Fibroblast of lung (primary cell): ENCODE results near the gene EBLN2. TPM values are rescaled to one million over a fixed set of nuclear protein-coding genes. Genes with fewer than 3 reads are reported as not detected.
A peak's percentile ranks its signal among the peaks of the same experiment; 100 is the strongest.

ENCODE experiments used
- DNase-seq, 2 donors: peaks; one replicate each; pipeline versions ENCODE4 v3.0.0 to v3.0.0-alpha.2; 2010; ENCODE audit warnings: low read depth in 2 of 2
- H2AFZ ChIP-seq: 2 replicates; pipeline ENCODE4 v1.5.1; 2012; ENCODE audit warnings: low read length, control low read depth, inconsistent platforms
- H3K27ac ChIP-seq: 2 replicates; pipeline ENCODE4 v1.5.1; 2011; ENCODE audit warnings: low read length, control low read depth; ENCODE audit not compliant: insufficient read depth
- H3K27me3 ChIP-seq: 2 replicates; pipeline ENCODE4 v1.5.1; 2011; ENCODE audit warnings: mild to moderate bottlenecking, low read length; ENCODE audit not compliant: control insufficient read depth, insufficient read depth
- H3K36me3 ChIP-seq: 2 replicates; pipeline ENCODE4 v1.5.1; 2011; ENCODE audit warnings: low read length; ENCODE audit not compliant: control insufficient read depth, insufficient read depth
- H3K4me1 ChIP-seq: 2 replicates; pipeline ENCODE4 v1.5.1; 2011; ENCODE audit warnings: low read length; ENCODE audit not compliant: control insufficient read depth, insufficient read depth; ENCODE audit errors: extremely low read depth
- H3K4me2 ChIP-seq: 2 replicates; pipeline ENCODE4 v1.5.1; 2011; ENCODE audit warnings: low read length, control low read depth; ENCODE audit not compliant: insufficient read depth; ENCODE audit errors: extremely low read depth
- H3K4me3 ChIP-seq, 4 experiments: fragments of 200-600 bp in 1 of 4; sonication (generic) in 1 of 4; replicated peaks in 1 of 4; 2 replicates each; pipeline ENCODE4 v1.5.1; 2011 to 2016; ENCODE audit warnings: low read length in 4 of 4, low read depth in 3 of 4, mild to moderate bottlenecking in 3 of 4, control low read depth in 2 of 4, inconsistent platforms in 1 of 4, mixed read lengths in 1 of 4; ENCODE audit not compliant: insufficient read depth in 1 of 4; ENCODE audit errors: control extremely low read depth in 1 of 4
- H3K79me2 ChIP-seq: 2 replicates; pipeline ENCODE4 v1.5.1; 2012; ENCODE audit warnings: mild to moderate bottlenecking, low read length, inconsistent platforms; ENCODE audit not compliant: control insufficient read depth, insufficient read depth
- H3K9ac ChIP-seq: 2 replicates; pipeline ENCODE4 v1.5.1; 2011; ENCODE audit warnings: mild to moderate bottlenecking, low read length, control low read depth; ENCODE audit not compliant: insufficient read depth
- H3K9me3 ChIP-seq: 2 replicates; pipeline ENCODE4 v1.5.1; 2012; ENCODE audit warnings: low read depth, low read length; ENCODE audit not compliant: control insufficient read depth, insufficient read depth
- H4K20me1 ChIP-seq: 2 replicates; pipeline ENCODE4 v1.5.1; 2011; ENCODE audit warnings: low read length; ENCODE audit not compliant: control insufficient read depth, insufficient read depth; ENCODE audit errors: extremely low read depth
- CTCF ChIP-seq, 2 donors: IDR thresholded peaks in 1 of 2; conservative IDR thresholded peaks in 1 of 2; 1 replicate in 1 of 2; 2 replicates in 1 of 2; pipeline ENCODE4 v1.5.1; 2011 to 2012; ENCODE audit warnings: low read length in 2 of 2, control low read depth in 1 of 2, inconsistent platforms in 1 of 2, low read depth in 1 of 2, mild to moderate bottlenecking in 1 of 2
- EZH2 ChIP-seq: IDR thresholded peaks from 2 replicates; pipeline ENCODE4 v1.5.1; 2012; ENCODE audit warnings: low read length, control low read depth, mild to moderate bottlenecking; ENCODE audit errors: missing control alignments
- polyA plus RNA-seq, 2 donors: library from polyadenylated mRNA; depleted of rRNA in 1 of 2; stranded (reverse) in 1 of 2; unstranded in 1 of 2; fragments of >200 nt; gene quantifications; 2 replicates each; pipeline ENCODE4 v1.2.1, GENCODE V29; 2011 to 2012; ENCODE audit warnings: missing spikeins in 1 of 2
- total RNA-seq: library from RNA; depleted of rRNA; stranded (reverse); fragments of >200 nt; gene quantifications from 2 replicates; pipeline ENCODE4 v1.2.1, GENCODE V29; 2014

The EBLN2 gene
- total and polyA plus RNA-seq, 2 donors (not counting 1 experiment from before 2014, with no cell fraction given): 0.87 to 3.0 TPM

- H3K27me3 ChIP-seq: no peaks in the 10 kb centered on the region
- no peaks in the 10 kb centered on the region for H3K9me3 ChIP-seq
- H3K9ac ChIP-seq: no peak overlapping the region
- TF ChIP-seq CTCF (conservative IDR thresholded peaks at IDR 0.05 in 1 of 2, IDR thresholded peaks at IDR 0.05 in 1 of 2; ENCODE audit: low read depth in 1 of 2, low read length in 2 of 2): no peak
- no peak for TF ChIP-seq EZH2
- H3K36me3 ChIP-seq: no peaks in the 10 kb centered on the region
- DNase-seq: peak in 1 of 2 donors; percentile 45
- no peaks in the 10 kb centered on the region for H3K79me2 ChIP-seq
- no peak overlapping the region for H3K27ac ChIP-seq
- no peak overlapping the region for H3K4me2 ChIP-seq
- no peaks in the 10 kb centered on the region for H4K20me1 ChIP-seq
- H2AFZ ChIP-seq: no peak overlapping the region
- peaks cover 11% of the 10 kb centered on the region for H3K4me1 ChIP-seq
- H3K4me3 ChIP-seq: no peak overlapping the region
These were observed 13.3 kb downstream of the EBLN2 start for GRCh38 chr3:73074781-73075180.

- Histone ChIP-seq H3K9ac (no peak overlapping the region), H3K27ac (no peak overlapping the region), H3K9me3 (no peaks in the 10 kb centered on the region), H3K4me2 (no peak overlapping the region), H3K4me3 (no peak overlapping the region), H3K79me2 (no peaks in the 10 kb centered on the region), H2AFZ (no peak overlapping the region), H3K4me1 (no peaks in the 10 kb centered on the region), H3K27me3 (no peaks in the 10 kb centered on the region), H3K36me3 (no peaks in the 10 kb centered on the region), H4K20me1 (no peaks in the 10 kb centered on the region)
- TF ChIP-seq CTCF (conservative IDR thresholded peaks at IDR 0.05 in 1 of 2, IDR thresholded peaks at IDR 0.05 in 1 of 2; ENCODE audit: low read depth in 1 of 2, low read length in 2 of 2): no peak
- no peak for TF ChIP-seq EZH2
- no peak for DNase-seq
These were observed 18.9 kb downstream of the EBLN2 start for GRCh38 chr3:73080216-73080966.

- no peaks in the 10 kb centered on the region for H3K79me2 ChIP-seq
- H4K20me1 ChIP-seq: no peaks in the 10 kb centered on the region
- no peak overlapping the region for H2AFZ ChIP-seq
- no peak overlapping the region for H3K9ac ChIP-seq
- H3K27me3 ChIP-seq: no peaks in the 10 kb centered on the region
- no peaks in the 10 kb centered on the region for H3K36me3 ChIP-seq
- no peak overlapping the region for H3K4me2 ChIP-seq
- no peaks in the 10 kb centered on the region for H3K4me1 ChIP-seq
- no peak overlapping the region for H3K4me3 ChIP-seq
- H3K27ac ChIP-seq: no peak overlapping the region
- no peak for TF ChIP-seq EZH2
- no peak for TF ChIP-seq CTCF (conservative IDR thresholded peaks at IDR 0.05 in 1 of 2, IDR thresholded peaks at IDR 0.05 in 1 of 2; ENCODE audit: low read depth in 1 of 2, low read length in 2 of 2)
- H3K9me3 ChIP-seq: no peaks in the 10 kb centered on the region
- DNase-seq: no peak
These were observed 19.7 kb downstream of the EBLN2 start for GRCh38 chr3:73081140-73081539.
